Astrocyte (in vitro differentiated cells and primary cell): ENCODE data around the gene APOB.

Experiments
- EZH2 ChIP-seq: IDR thresholded peaks from 2 replicates; pipeline ENCODE4 v1.6.1; 2012; ENCODE audit warnings: mild to moderate bottlenecking, low read length, inconsistent platforms; ENCODE audit not compliant: insufficient read depth
- TF ChIP-seq, protein P1 (sequence below): IDR thresholded peaks from 2 replicates; pipeline ENCODE4 v1.5.1; 2011; ENCODE audit warnings: low read depth, mild to moderate bottlenecking, inconsistent platforms, low read length, moderate library complexity; ENCODE audit not compliant: insufficient read depth

GRCh38 chr2:21004181-21004572 lies 39.7 kb downstream of the APOB start:
- TF ChIP-seq, protein P1, sequence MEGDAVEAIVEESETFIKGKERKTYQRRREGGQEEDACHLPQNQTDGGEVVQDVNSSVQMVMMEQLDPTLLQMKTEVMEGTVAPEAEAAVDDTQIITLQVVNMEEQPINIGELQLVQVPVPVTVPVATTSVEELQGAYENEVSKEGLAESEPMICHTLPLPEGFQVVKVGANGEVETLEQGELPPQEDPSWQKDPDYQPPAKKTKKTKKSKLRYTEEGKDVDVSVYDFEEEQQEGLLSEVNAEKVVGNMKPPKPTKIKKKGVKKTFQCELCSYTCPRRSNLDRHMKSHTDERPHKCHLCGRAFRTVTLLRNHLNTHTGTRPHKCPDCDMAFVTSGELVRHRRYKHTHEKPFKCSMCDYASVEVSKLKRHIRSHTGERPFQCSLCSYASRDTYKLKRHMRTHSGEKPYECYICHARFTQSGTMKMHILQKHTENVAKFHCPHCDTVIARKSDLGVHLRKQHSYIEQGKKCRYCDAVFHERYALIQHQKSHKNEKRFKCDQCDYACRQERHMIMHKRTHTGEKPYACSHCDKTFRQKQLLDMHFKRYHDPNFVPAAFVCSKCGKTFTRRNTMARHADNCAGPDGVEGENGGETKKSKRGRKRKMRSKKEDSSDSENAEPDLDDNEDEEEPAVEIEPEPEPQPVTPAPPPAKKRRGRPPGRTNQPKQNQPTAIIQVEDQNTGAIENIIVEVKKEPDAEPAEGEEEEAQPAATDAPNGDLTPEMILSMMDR: no peak
- no peak for TF ChIP-seq EZH2
